ENCODE measurements around the gene KCNQ1OT1. TPM values are rescaled to one million over a fixed set of nuclear protein-coding genes. Genes with fewer than 3 reads are reported as not detected.

KCNQ1OT1 gene
- total RNA-seq, 2 donors from 2014 or later: 1.0 to 2.1 TPM

GRCh38 chr11:2739531-2740274, 39.9 kb upstream of the KCNQ1OT1 start:
- WGBS: 86% methylated on average over 18 of the region's 18 CpGs
- Histone ChIP-seq H3K27ac (no peak overlapping the region), H3K27me3 (replicated peaks; ENCODE audit: insufficient read depth) (no peaks in the 10 kb centered on the region), H3K9me3 (no peaks in the 10 kb centered on the region), H3K4me1 (replicated peaks) (no peaks in the 10 kb centered on the region), H3K4me3 (no peak overlapping the region), H3K36me3 (no peaks in the 10 kb centered on the region)
- intact Hi-C loops (cut with DNase I): no loop called here
- TF ChIP-seq POLR2AphosphoS5 (IDR thresholded peaks at IDR 0.05) (no peak), POLR2A (IDR thresholded peaks at IDR 0.05) (no peak), CTCF (IDR thresholded peaks at IDR 0.05) (no peak)
- no peak for DNase-seq (ENCODE audit: low spot score)

- Histone ChIP-seq H3K27ac (no peak overlapping the region), H3K4me1 (replicated peaks) (no peaks in the 10 kb centered on the region), H3K27me3 (replicated peaks; ENCODE audit: insufficient read depth) (no peaks in the 10 kb centered on the region), H3K9me3 (no peaks in the 10 kb centered on the region), H3K36me3 (no peaks in the 10 kb centered on the region), H3K4me3 (no peak overlapping the region)
- intact Hi-C loops (cut with DNase I): no loop called here
- no peak for TF ChIP-seq POLR2AphosphoS5 (IDR thresholded peaks at IDR 0.05)
- no peak for TF ChIP-seq CTCF (IDR thresholded peaks at IDR 0.05)
- TF ChIP-seq POLR2A (IDR thresholded peaks at IDR 0.05): no peak
- 97% methylated on average over 13 of the region's 14 CpGs for WGBS
- DNase-seq (ENCODE audit: low spot score): no peak
Observed at GRCh38 chr11:2738551-2739431, 39.0 kb upstream of the KCNQ1OT1 start.

- 77% methylated on average over 5 of the region's 5 CpGs for WGBS
- intact Hi-C loops (cut with DNase I): no loop called here
- no peaks in the 10 kb centered on the region for H3K36me3 ChIP-seq
- no peaks in the 10 kb centered on the region for H3K4me1 ChIP-seq (replicated peaks)
- no peaks in the 10 kb centered on the region for H3K9me3 ChIP-seq
- TF ChIP-seq POLR2A (IDR thresholded peaks at IDR 0.05) (no peak), CTCF (IDR thresholded peaks at IDR 0.05) (no peak), POLR2AphosphoS5 (IDR thresholded peaks at IDR 0.05) (no peak)
- H3K27ac ChIP-seq: no peak overlapping the region
- no peak overlapping the region for H3K4me3 ChIP-seq
- DNase-seq (ENCODE audit: low spot score): no peak
- no peaks in the 10 kb centered on the region for H3K27me3 ChIP-seq (replicated peaks; ENCODE audit: insufficient read depth)
Observed at GRCh38 chr11:2737866-2738265, 38.1 kb upstream of the KCNQ1OT1 start.

- no peaks in the 10 kb centered on the region for H3K36me3 ChIP-seq
- H3K4me1 ChIP-seq (replicated peaks): no peaks in the 10 kb centered on the region
- no peak for DNase-seq (ENCODE audit: low spot score)
- H3K27ac ChIP-seq: no peak overlapping the region
- WGBS: 66% methylated on average over 7 of the region's 7 CpGs
- H3K9me3 ChIP-seq: no peaks in the 10 kb centered on the region
- H3K27me3 ChIP-seq (replicated peaks; ENCODE audit: insufficient read depth): no peaks in the 10 kb centered on the region
- intact Hi-C loops (cut with DNase I): no loop called here
- no peak overlapping the region for H3K4me3 ChIP-seq
- TF ChIP-seq POLR2A (IDR thresholded peaks at IDR 0.05): no peak
- no peak for TF ChIP-seq POLR2AphosphoS5 (IDR thresholded peaks at IDR 0.05)
- no peak for TF ChIP-seq CTCF (IDR thresholded peaks at IDR 0.05)
Observed at GRCh38 chr11:2737226-2737590, 37.4 kb upstream of the KCNQ1OT1 start.
